Heart left ventricle (tissue), 16 donors: ENCODE results near the gene TSC22D4. TPM values are rescaled to one million over a fixed set of nuclear protein-coding genes. Genes with fewer than 3 reads are reported as not detected.
A peak's percentile ranks its signal among the peaks of the same experiment; 100 is the strongest.
"Not testable (repeated sequence)": the region's sequence is repeated elsewhere in the genome, so short reads cannot be mapped to it uniquely, and the experiment has no call there.

ENCODE experiments used
- ATAC-seq, 4 donors: fragments of 200-7000 bp; cut with Tn5 transposase; one replicate each; pipeline ENCODE4 v1.9.1; 2020 to 2022; ENCODE audit warnings: moderate library complexity in 4 of 4, mild to moderate bottlenecking in 3 of 4, moderate number of reproducible peaks in 1 of 4
- DNase-seq, 5 donors: peaks; one replicate each; pipeline ENCODE4 v3.0.0-alpha.2; 2020
- H3K27ac ChIP-seq, 12 donors: fragments of 200-600 bp; sonication (generic) in 4 of 12; one replicate each; pipeline versions ENCODE4 v1.5.0 to v1.8.0; 2016 to 2022; ENCODE audit warnings: mild to moderate bottlenecking in 2 of 12
- H3K27me3 ChIP-seq, 9 donors: fragments of 200-600 bp; sonication (generic) in 2 of 9; one replicate each; pipeline versions ENCODE4 v1.5.1 to v1.8.0; 2016 to 2022; ENCODE audit warnings: mild to moderate bottlenecking in 3 of 9
- H3K36me3 ChIP-seq, 9 donors: fragments of 200-600 bp; sonication (generic) in 2 of 9; one replicate each; pipeline versions ENCODE4 v1.5.0 to v1.8.0; 2018 to 2022; ENCODE audit warnings: mild to moderate bottlenecking in 2 of 9
- H3K4me1 ChIP-seq, 12 donors: fragments of 200-600 bp; sonication (generic) in 4 of 12; one replicate each; pipeline versions ENCODE4 v1.5.0 to v1.8.0; 2016 to 2022; ENCODE audit warnings: mild to moderate bottlenecking in 3 of 12
- H3K4me3 ChIP-seq, 12 donors: fragments of 200-600 bp; sonication (generic) in 4 of 12; one replicate each; pipeline versions ENCODE4 v1.5.0 to v1.8.0; 2017 to 2022; ENCODE audit warnings: mild to moderate bottlenecking in 9 of 12, moderate library complexity in 4 of 12
- H3K9me3 ChIP-seq, 12 donors: fragments of 200-600 bp; sonication (generic) in 4 of 12; one replicate each; pipeline versions ENCODE4 v1.5.0 to v1.8.0; 2016 to 2022; ENCODE audit warnings: mild to moderate bottlenecking in 1 of 12
- CTCF ChIP-seq, 12 donors: fragments of 200-600 bp; sonication (generic) in 4 of 12; IDR thresholded peaks; one replicate each; pipeline versions ENCODE4 v1.5.0 to v1.8.0; 2018 to 2022; ENCODE audit warnings: antibody characterized with exemption in 12 of 12, mild to moderate bottlenecking in 5 of 12
- POLR2A ChIP-seq, 2 donors: fragments of 450-650 bp; IDR thresholded peaks; one replicate each; pipeline ENCODE4 v1.6.1; 2017; ENCODE audit warnings: antibody characterized with exemption in 2 of 2, mild to moderate bottlenecking in 2 of 2, moderate library complexity in 2 of 2
- WGBS, 4 donors: extraction: QIAGEN DNeasy Blood & Tissue Kit in 2 of 4; methylation state at CpG; one replicate each; pipeline versions ENCODE4 v1.1.5 to v1.1.7; 2013 to 2018; 5-methylcytosine and 5-hydroxymethylcytosine counted together
- intact Hi-C, 10 donors: fragments of 100-400 bp; cut with DNase I; formaldehyde crosslinking; loops; one replicate each; pipeline versions ENCODE4 v1.11.1 to v1.14.2; 2022
- polyA plus RNA-seq, 2 donors: library from polyadenylated mRNA; stranded (reverse); fragments of 200-250 nt; gene quantifications; one replicate each; pipeline ENCODE4 v1.2.3, GENCODE V29; 2013
- total RNA-seq, 9 donors: library from RNA; depleted of rRNA in 2 of 9; stranded (reverse); fragments of >200 nt in 2 of 9; fragmentation: NEBNext Ultra II Directional in 3 of 9; extraction: Animal tissue kit (Norgen Biotek cat#: 25700) in 3 of 9; gene quantifications; one replicate each; pipeline versions ENCODE4 v1.1.0 to v1.2.4, GENCODE V29; 2016 to 2023
- donor health status: ischemic (EF 13 %, LVEDD 7.1; RV severe dilation, severe dysfunction).
- donor health status: healthy with polysubstance abuse.
- donor health status: DM: no; HTN: yes; CAD: no.
- donor health status: DM: no; HTN: no; CAD: no.
- donor health status: ischemic (EF 25% LVEDD 6.9; RV normal size, moderate dysfunction).
- donor health status: ischemic (EF 25% LVEDD 5.7; RV mildly dilated, moderate dysfunction).
- donor health status: healthy.
- donor health status: DM: yes; HTN: yes; CAD: no.
- donor health status: ischemic (EF 35%, LVEDD 5.7; RV mildly dilated, moderate dysfunction).
- donor health status: nonischemic (EF 11% LVEDD 7.7; RV severe dilation, severe dysfunction).
- donor health status: DM: yes; HTN: yes; CAD: no.
- donor health status: PGD.
- donor health status: ischemic (EF 29% LVEDD 5.4; RV normal size, mild dysfunction).
- donor health status: nonischemic (EF 23%, LVEDD 6.1; RV moderate dilation, normal function).

The TSC22D4 gene
- total and polyA plus RNA-seq, 11 donors = 41.8 to 55.5 (median 47.0) TPM

GRCh38 chr7:100506356-100506923 lies 27.4 kb upstream of the TSC22D4 start:
- WGBS, 4 donors = 70 to 75% (median 71%) methylated on average over 8 of the region's 8 CpGs
- H3K9me3 ChIP-seq = no peaks in the 10 kb centered on the region
- no peaks in the 10 kb centered on the region for H3K4me1 ChIP-seq
- no peak overlapping the region for H3K27ac ChIP-seq
- peaks cover 0 to 4% (median 0%) of the 10 kb centered on the region in 9 donors for H3K27me3 ChIP-seq
- H3K36me3 ChIP-seq = no peaks in the 10 kb centered on the region
- intact Hi-C loops = no loop called here
- no peak for TF ChIP-seq POLR2A (IDR thresholded peaks at IDR 0.05)
- no peak for TF ChIP-seq CTCF (IDR thresholded peaks at IDR 0.05)
- ATAC-seq (no peak), DNase-seq (no peak)
- H3K4me3 ChIP-seq = no peak overlapping the region

GRCh38 chr7:100504887-100505611 lies 26.0 kb upstream of the TSC22D4 start:
- TF ChIP-seq POLR2A (IDR thresholded peaks at IDR 0.05) (no peak), CTCF (IDR thresholded peaks at IDR 0.05) (no peak)
- no peak overlapping the region for H3K27ac ChIP-seq
- peaks cover 0 to 4% (median 0%) of the 10 kb centered on the region in 9 donors for H3K27me3 ChIP-seq
- intact Hi-C loops = no loop called here
- ATAC-seq (no peak), DNase-seq (no peak)
- H3K4me1 ChIP-seq = no peaks in the 10 kb centered on the region
- H3K36me3 ChIP-seq = no peaks in the 10 kb centered on the region
- H3K9me3 ChIP-seq = no peaks in the 10 kb centered on the region
- 92 to 94% (median 93%) methylated on average over 9 of the region's 9 CpGs for whole genome bisulfite sequencing, 4 donors
- no peak overlapping the region for H3K4me3 ChIP-seq

GRCh38 chr7:100504031-100504430 lies 25.0 kb upstream of the TSC22D4 start:
- intact Hi-C loops, H3K4me1 ChIP-seq, ATAC-seq, H3K36me3 ChIP-seq, H3K9me3 ChIP-seq, H3K4me3 ChIP-seq, H3K27ac ChIP-seq, DNase-seq, H3K27me3 ChIP-seq: not testable (repeated sequence)
- 90 to 98% (median 95%) methylated on average over 3 of the region's 3 CpGs for WGBS, 4 donors

- H3K4me1 ChIP-seq, H3K27me3 ChIP-seq, H3K4me3 ChIP-seq, DNase-seq, ATAC-seq, H3K36me3 ChIP-seq, H3K9me3 ChIP-seq, intact Hi-C loops, H3K27ac ChIP-seq: not testable (repeated sequence)
- 89 to 97% (median 94%) methylated on average over 2 of the region's 2 CpGs for WGBS, 4 donors
These were observed 21.7 kb upstream of the TSC22D4 start for GRCh38 chr7:100500743-100501142.

GRCh38 chr7:100496509-100496908 lies 17.5 kb upstream of the TSC22D4 start:
- Histone ChIP-seq H3K4me1 (peaks cover 0 to 14% (median 8%) of the 10 kb centered on the region in 12 donors), H3K36me3 (no peaks in the 10 kb centered on the region), H3K27me3 (peaks cover 0 to 9% (median 0%) of the 10 kb centered on the region in 9 donors), H3K9me3 (no peaks in the 10 kb centered on the region), H3K27ac (no peak overlapping the region), H3K4me3 (no peak overlapping the region)
- ATAC-seq (no peak), DNase-seq (peak in 1 of 5 donors; percentile 0)
- TF ChIP-seq POLR2A (IDR thresholded peaks at IDR 0.05) (no peak), CTCF (IDR thresholded peaks at IDR 0.05) (no peak)
- WGBS, 4 donors = 79 to 91% (median 86%) methylated on average over 6 of the region's 6 CpGs
- intact Hi-C loops = no loop called here
